GM18498 (cell line): ENCODE data around the gene VNN1.
A peak's percentile ranks its signal among the peaks of the same experiment; 100 is the strongest.
"Not testable (repeated sequence)": the region's sequence is repeated elsewhere in the genome, so short reads cannot be mapped to it uniquely, and the experiment has no call there.

Source experiments
- ATAC-seq: cut with Tn5 transposase; IDR thresholded peaks from one replicate; pipeline ENCODE4 v1.9.1; 2021; ENCODE audit warnings: mild to moderate bottlenecking, moderate library complexity; ENCODE audit not compliant: unreplicated experiment

VNN1 gene

DNA sequence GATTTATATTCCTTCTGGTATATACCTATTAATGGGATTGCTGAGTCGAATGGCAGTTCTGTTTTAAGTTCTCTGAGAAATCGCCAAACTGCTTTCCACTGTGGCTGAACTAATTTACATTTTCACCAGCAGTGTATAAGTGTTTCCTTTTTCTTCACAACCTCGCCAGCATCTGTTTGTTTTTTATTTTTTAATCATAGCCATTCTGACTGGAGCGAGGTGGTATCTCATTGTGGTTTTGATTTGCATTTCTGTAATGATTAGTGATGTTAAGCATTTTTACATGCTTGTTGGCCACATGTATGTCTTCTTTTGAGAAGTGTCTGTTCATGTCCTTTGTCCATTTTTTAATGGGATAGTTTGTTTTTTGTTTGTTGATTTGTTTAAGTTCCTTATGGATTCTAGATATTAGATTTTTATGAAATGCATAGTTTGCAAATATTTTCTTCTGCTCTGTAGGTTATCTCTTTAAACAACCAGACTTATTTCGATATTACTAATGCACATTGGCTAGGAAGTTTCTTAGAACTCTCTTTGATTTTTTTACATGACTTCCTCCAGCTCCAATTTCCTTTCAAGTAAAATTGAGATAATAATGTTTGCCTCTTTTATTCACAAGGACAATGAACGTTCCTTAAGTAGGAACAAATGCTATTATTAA, 12.2 kb upstream of the VNN1 start:
- ATAC-seq: peak; percentile 84

DNA sequence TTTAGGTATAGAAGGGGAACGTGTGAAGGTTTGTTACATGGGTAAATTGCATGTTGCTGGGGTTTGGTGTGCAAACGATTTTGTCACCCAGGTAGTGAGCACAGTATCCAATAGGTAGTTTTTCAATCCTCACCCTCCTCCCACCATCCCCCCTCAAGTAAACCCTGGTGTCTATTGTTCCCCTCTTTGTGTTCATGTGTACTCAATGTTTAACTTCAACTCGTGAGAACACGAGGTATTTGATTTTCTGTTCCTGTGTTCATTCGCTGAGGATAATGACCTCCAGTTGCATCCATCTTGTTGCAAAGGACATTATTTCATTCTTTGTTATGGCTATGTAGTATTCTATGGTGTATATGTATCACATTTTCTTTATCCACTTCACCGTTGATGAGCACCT, 11.6 kb upstream of the VNN1 start:
- no peak for ATAC-seq

DNA sequence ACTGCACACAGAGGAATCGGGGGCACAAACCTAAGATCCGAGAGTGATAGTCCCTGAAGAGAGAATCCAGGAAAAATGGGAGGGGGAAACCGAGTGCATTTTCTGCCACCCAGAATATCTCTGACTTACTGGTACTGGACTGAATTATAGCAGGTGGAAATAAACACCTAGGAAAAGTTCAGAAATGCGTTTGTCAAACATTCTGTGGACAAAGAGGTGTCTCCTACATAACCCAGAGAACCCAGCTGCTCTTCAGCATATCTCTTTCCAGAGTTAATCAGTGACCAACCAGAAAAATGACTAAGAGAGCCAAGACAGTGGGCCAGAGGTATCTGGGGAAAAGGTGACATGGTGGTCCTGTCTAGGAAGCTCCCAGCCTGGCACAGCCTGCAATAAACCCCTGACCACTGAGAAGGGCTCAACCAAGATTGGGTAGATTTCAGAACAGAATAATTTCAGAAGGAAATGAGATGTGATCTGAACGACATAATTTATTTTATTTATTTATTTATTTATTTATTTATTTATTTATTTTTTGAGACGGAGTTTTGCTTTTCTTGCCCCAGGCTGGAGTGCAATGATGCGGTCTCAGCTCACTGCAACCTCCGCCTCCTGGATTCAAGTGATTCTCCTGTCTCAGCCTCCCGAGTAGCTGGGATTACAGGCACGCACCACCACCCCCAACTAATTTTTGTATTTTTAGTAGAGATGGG, 6.0 kb upstream of the VNN1 start:
- no peak for ATAC-seq

DNA sequence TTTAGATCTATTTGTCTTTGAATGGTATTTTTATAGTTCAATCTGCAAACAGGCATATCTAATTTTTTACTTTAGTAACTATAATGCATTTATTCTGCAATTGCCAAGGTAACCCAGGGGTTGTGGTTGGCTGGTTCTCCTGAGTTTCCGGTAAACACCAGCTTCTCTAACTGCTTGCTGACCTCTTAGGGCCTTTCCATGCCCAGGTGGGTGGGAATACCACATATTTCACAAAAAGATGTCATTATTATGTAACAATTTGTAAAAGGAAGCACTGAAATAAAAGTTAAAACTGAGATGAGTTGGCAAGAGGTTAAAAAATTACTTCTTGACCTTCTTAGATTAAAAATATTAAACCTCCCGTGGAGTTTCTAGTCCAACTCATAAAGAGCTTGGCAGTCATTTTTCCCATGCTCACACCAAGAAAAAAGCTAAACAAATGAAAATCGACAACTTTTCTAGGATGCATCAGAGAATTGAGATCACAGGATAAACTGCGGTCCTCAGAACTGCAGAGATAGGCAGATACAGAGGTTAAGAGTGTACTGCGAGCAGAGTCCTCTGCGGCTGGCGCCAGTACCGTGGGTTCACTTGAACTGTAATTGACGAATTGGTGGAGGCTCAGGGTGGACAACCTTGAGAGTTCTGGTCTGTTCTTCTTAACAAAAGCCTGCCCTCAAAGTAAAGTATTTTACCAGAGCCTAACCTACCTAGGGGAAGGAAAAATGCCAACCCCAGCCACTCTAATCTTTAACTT, 2.2 kb upstream of the VNN1 start:
- no peak for ATAC-seq

DNA sequence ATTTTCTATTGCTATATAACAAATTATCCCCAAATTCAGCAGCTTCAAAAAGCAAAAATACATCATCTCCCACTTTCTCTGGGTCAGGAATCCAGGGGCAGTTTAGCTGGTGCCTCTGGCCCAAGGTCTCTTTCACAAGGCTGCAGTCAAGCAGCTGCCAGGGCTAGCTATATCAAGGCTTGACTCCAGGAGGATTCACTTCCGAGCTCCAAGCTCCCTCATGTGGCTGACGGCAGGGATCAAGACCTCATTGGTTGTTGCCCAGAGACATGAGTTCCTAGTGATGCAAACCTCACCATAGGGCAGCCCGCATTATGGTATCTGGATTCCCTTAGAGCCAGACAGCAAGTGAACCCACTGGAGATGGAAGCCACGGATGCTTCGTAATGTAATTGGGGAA, 1.3 kb upstream of the VNN1 start:
- no peak for ATAC-seq

DNA sequence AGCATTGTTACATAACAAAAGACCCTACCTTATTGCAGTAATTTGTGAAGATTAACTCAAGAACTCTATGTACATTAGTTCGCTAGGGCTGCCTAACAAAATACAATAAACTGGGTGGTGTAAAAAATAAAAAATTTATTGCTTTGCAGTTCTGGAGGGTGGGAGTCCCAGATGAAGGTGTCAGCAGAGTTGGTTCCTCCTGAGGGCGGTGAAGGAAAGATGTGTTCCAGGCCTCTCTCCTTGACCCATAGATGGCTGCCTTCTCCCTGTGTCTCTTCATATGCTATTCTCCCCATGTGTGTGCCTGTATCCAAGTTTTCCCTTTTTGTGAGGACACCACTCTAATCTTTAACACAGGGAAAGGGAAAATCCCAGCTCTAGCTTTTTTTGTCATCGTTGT, 305 bp upstream of the VNN1 start:
- ATAC-seq: no peak

DNA sequence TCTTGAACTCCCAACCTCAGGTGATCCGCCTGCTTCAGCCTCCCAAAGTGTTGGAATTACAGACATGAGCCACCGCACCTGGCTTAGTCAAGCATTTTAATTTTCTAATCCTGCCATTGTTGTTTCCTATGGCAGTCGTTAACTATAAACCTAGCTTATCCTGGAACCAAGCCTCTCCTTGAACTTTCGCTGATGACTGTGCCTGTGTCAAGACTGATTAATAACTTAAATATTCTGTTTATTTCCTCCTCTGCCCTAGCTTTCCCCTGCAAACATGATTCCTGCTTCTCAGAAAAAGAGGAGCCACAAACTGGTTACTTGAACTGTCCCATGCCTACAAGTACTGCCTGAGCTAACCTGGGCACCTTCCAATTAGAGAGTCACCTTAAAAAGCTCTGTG, 1.5 kb downstream of the VNN1 start:
- no peak for ATAC-seq

DNA sequence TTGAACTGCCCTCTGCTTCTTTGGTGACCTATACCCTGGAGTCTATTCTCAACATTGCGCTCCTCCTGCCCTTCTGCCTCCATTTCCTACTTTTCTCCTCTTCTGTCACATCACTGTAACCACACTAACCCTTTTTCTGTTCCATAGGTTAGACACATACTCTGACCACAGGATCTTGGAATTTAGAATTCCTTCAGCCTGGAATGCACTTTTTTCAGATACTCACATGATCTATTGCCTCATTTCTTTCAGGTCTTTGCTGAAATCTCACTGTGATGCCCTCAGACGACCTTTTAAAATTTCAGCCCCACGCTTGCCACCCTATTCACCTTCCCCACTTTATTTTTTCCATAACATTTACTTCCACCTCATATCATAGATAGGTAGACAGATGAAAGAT, 5.1 kb downstream of the VNN1 start:
- ATAC-seq: no peak

DNA sequence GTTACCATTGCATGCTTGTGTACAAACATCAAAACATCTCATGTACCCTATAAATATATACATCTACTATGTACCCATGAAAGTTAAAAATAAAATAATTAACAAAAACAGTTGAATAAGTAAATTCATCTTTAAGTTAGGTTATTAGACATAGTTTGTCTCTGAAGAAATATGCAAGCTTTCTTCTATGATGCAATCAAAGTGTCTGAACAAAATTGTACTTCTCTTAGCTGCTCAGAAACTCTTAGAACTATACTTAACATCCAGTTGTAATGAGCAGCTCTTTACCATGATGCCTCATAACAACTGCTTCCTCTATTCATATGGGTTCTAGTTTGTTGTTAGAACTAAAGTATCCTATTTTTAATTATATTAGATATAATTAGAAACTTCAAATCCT, 5.9 kb downstream of the VNN1 start:
- no peak for ATAC-seq

DNA sequence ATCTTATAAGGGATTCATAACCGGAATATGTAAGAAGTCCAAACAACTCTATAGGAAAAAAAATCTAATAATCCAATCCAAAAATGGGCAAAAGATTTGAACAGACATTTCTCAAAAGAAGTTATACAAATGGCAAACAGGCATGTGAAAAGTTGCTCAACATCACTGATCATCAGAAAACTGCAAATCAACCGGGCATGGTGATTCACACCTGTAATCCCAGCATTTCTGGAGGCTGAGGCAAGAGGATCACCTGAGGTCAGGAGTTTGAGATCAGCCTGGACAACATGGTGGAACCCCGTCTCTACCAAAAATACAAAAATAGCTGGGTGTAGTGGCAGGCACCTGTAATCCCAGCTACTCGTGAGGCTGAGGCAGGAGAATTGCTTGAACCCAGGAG, 7.1 kb downstream of the VNN1 start:
- not testable (repeated sequence) for ATAC-seq

DNA sequence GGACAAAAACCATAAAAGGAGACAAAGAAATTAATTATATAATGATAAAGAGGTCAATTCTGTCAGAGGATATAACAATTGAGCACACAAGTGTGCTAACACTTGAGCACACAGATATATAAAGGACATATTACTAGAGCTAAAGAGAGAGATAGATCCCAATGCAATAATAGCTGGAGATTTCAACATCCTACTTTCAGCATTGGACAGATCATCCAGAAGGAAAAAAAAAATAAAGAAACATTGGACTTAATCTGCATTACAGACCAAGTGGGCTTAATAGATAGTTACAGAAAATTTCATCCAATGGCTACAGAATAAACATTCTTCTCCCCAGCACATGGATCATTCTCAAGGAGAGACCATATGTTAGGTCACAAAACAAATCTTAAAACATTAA, 9.9 kb downstream of the VNN1 start:
- ATAC-seq: no peak

DNA sequence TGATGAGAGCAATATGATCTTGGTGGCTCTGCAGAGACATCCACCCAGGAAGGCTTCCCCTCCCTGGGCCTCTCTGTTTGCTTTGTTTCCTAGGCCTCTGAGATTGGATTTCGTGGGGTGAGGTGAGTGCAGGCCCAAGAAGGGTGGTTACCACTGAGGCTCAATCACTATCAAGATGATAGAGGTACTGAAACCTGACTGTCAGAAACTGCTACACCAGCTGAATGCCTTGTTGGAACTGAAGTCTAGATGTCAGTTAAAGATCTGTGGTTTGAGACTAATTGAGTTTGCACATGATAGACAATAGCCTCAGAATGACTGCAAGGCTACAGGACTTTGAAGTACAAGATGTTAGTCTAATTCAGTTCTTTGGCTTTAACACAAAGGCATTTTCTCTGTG, 15.2 kb downstream of the VNN1 start:
- peak; percentile 94 for ATAC-seq

DNA sequence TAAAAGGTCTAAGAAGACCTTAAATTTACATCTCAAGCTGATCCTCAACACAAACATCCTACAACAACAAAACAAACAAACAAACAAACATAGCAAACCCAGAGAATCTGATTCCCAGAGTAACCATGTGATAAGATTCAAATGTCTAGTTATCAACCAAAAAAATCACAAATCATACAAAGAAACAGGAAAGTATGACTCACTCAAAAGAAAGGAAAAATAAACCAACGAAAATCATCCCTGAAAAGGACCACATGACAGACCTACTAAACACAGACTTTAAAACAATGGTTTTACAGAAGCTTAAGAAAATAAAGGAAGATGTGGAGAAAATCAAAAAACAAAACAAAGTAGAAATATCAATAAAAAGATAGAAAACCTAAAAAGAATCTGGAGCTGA, 18.1 kb downstream of the VNN1 start:
- ATAC-seq: no peak

DNA sequence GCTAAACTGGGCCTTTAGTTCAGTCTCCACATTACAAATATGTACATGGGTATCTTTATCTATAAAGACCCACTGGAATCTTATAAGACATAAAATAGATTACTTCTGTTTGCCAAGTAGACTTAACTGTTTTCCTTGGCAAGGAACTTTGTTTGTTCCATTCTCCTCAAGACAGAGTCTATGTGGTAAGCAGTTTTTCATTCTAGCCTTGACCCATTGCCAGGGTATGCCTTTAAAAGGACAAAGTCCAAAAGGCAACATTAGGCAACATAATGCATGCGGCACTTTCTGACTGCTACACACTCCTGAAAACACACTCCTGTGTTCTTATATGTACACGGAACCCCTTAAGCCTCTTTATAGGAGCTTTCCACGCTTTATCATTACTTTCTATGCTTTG, 20.4 kb downstream of the VNN1 start:
- ATAC-seq: no peak

DNA sequence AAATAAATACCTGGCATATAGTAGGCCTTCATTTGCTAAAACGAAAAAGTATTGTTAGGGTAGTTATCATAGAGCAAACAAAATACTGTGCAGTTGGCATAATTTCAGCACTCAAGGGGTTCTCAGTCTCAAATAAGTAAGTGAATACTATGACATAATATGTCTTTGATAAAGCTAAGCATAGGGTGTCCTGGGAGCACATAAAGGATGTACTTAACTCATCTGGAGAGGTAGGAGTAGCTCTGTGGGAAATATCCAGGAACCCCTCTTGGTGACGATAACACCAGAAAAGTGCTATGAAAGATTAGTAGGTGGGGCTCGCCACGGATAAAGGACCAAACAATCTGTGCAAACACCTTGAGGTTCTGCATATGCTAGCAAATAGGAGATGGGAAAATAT, 23.2 kb downstream of the VNN1 start:
- no peak for ATAC-seq

DNA sequence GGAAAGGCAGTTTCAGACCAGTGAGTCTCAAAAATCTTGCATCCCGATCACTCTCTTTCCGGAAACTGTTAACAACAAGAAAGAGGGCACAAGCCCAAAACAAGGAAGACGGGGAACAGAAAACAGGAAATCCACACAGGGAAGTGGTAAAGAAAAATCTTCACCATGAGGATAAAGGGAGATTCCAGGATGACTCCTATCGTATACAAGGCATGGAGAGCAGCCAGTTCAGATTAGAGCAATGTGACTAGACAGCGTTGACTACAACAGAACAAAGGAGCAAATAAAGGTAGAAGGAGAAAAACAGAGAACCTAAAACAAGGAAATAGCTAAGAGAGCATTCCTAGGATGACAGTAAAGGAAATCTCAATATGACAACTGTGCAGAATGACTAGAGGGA, 26.5 kb downstream of the VNN1 start:
- ATAC-seq: no peak

DNA sequence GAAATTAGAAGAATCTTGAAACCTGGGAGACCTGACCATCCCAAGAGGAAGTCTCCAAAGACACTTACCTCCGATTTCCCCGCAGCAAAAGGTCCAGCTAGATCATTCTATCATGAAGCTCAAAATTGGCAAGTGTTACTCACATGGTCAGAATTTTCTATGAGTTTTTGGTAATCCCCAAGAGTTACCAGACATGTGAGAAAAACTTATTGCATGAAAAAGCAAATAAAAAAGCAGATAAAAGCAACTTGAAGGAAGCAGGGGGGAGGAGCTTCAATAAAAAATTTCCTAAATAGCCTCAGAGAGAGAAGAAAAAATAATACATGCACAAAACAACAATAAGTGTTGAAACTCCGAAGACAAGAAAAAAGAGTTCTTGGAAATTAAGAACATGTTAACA, 27.3 kb downstream of the VNN1 start:
- ATAC-seq: no peak

DNA sequence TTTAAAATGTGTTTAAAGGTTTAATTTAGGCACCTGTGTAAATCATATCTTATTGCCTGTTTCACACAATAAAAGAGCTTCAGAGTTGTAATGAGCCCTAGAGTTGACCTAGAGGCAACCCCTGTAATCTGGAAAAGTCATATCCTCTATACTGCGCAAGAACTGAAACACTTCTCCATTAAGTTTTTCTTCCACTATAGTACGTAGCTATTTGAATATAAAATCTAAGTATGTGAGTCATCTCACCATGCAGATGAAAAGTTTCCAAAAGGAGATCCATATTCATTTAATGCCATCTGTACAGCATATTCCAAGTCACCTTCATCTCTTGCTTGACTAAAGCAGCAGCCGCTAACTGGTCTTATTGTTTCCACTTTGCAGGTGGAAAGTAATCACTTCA, 28.8 kb downstream of the VNN1 start:
- no peak for ATAC-seq

DNA sequence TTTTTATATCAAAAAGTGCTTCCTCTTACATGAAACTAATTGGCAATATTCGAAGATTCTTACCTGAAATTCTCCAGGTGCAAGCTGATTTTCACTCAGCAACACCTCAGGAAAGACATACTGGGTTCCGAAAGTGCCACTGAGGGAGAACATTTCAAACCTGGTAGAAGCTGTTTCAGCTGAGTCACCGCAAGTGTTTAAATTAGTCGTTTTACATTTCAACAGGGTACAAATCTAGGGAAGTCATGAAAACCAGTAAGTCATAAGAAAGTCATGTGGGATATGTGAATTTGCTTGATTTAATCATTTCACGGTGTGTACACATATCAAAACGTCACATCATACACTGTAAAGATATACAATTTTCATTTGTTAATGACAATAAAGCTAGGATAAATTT, 29.6 kb downstream of the VNN1 start:
- ATAC-seq: no peak

DNA sequence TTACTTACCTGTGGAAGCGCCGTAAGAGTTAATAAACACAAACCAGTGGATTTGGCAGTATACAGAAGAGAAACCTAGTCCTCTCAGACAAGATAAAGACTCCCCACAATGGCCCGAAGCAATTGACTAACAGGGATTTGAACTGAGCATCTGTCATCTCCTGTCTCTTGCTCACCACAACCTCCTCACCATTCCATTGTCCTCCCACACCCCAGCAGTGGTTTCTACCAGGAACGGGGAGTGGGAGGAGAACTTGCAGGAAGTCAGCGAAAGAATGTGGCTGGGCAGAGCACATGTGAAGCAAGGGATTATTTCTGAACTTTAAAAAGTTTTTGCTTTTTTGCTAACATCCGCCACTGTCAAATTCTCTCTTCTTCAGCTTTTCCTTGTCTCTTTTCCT, 30.3 kb downstream of the VNN1 start:
- ATAC-seq: no peak

DNA sequence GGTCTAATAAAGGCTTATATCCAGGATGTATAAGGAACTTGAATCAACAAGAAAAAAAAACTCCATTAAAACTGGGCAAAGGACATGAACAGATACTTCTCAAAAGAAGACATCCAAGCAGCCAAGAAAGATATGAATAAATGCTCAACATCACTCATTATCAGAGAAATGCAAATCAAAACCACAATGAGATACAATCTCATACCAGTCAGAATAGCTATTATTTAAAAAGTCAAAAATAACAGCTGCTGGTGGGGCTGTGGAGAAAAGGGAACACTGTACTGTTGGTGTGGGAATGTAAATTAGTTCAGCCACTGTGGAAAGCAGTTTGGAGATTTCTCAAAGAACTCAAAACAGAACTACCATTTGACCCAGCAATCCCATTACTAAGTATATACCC, 34.8 kb downstream of the VNN1 start:
- peak; percentile 68 for ATAC-seq

DNA sequence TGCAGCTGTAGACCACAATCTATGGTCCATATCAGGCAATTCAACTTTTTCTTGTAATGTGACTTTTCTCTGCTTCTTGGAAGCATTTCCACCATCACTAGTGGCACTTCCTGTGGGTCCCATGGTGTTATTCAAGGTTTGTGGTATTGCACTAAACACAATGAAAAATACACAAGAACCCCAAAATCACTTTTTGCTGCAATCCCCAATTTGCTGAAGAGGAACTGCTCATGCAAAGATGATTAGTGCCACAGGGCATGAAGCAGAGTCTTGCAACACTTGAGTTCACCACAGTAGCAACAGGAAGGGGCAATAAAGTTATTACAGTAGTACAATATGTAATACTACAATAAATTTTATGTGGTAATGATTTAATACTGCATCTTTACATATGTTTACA, 38.1 kb downstream of the VNN1 start:
- ATAC-seq: no peak
